ENCODE measurements around the gene WNT9B. TPM values are rescaled to one million over a fixed set of nuclear protein-coding genes. Genes with fewer than 3 reads are reported as not detected.

The WNT9B gene
- total RNA-seq, 1 experiment from 2014 or later: 0.70 TPM

GRCh38 chr17:46805771-46806170 is 45.6 kb upstream of the WNT9B start:
- no peaks in the 10 kb centered on the region for H3K4me1 ChIP-seq (ENCODE audit: insufficient read depth, low read length)
- H3K9me3 ChIP-seq (ENCODE audit: control insufficient read depth, low read depth, low read length): no peaks in the 10 kb centered on the region
- no peak overlapping the region for H3T11ph ChIP-seq (ENCODE audit: low read length)
- H3K27ac Mint-ChIP-seq: no peak overlapping the region
- H2AK5ac ChIP-seq (ENCODE audit: insufficient read length, low read length): no peak overlapping the region
- H2BK20ac ChIP-seq (ENCODE audit: low read depth, low read length, poor library complexity, severe bottlenecking): no peak overlapping the region
- H3K9me3 Mint-ChIP-seq: peaks cover 0 to 5% of the 10 kb centered on the region in 2 experiments; a peak in 3 of 5 replicates
- H4K20me1 ChIP-seq (ENCODE audit: control insufficient read depth, insufficient read depth, insufficient read length): no peaks in the 10 kb centered on the region
- peaks cover 0 to 29% (median 0%) of the 10 kb centered on the region in 3 experiments; a peak in 2 of 7 replicates for H3K36me3 Mint-ChIP-seq (ENCODE audit: insufficient read depth in 1 of 3, low read depth in 3 of 3)
- no peak overlapping the region for H2AFZ ChIP-seq (ENCODE audit: low read length)
- H3K79me2 ChIP-seq (ENCODE audit: insufficient read depth, low read length): no peaks in the 10 kb centered on the region
- H3K79me1 ChIP-seq (ENCODE audit: insufficient read depth, low read depth, low read length, poor library complexity, severe bottlenecking): no peaks in the 10 kb centered on the region
- H3K4me1 Mint-ChIP-seq: peaks cover 8 to 13% of the 10 kb centered on the region in 2 experiments
- no peaks in the 10 kb centered on the region; the same call in 1 of the 2 replicates for H3K27me3 Mint-ChIP-seq (ENCODE audit: low read depth)
- no peak overlapping the region for H3K23ac ChIP-seq (ENCODE audit: insufficient read length, low read depth, low read length)
- H3K23me2 ChIP-seq (ENCODE audit: insufficient read length, low read depth, low read length, poor library complexity, severe bottlenecking): no peaks in the 10 kb centered on the region
- H3K14ac ChIP-seq (ENCODE audit: insufficient read depth, low read length): no peak overlapping the region
- no peak overlapping the region for H3K4ac ChIP-seq (ENCODE audit: low read depth, low read length)
- no peak for DNase-seq
- H3K27me3 ChIP-seq (ENCODE audit: insufficient read depth, low read length): no peaks in the 10 kb centered on the region
- TF ChIP-seq CTCF (conservative IDR thresholded peaks at IDR 0.05): no peak
- H3K27ac ChIP-seq (ENCODE audit: insufficient read length, low read depth, low read length): no peak overlapping the region
- no peak overlapping the region for H3K56ac ChIP-seq (ENCODE audit: insufficient read length, low read depth, low read length)
- WGBS (ENCODE audit: extremely low coverage, insufficient read length, low lambda C conversion rate): no CpG with 5 or more reads among the region's 6 CpGs
- no peak overlapping the region for H4K5ac ChIP-seq (ENCODE audit: insufficient read length, low read depth, low read length)
- no peak overlapping the region for H3K4me3 Mint-ChIP-seq
- H2BK5ac ChIP-seq (ENCODE audit: insufficient read length, low read length): no peak overlapping the region
- no peak overlapping the region for H2BK120ac ChIP-seq (ENCODE audit: low read depth, low read length, poor library complexity, severe bottlenecking)
- no peak overlapping the region for H2BK15ac ChIP-seq (ENCODE audit: low read depth, low read length)
- no peak overlapping the region for H4K91ac ChIP-seq (ENCODE audit: insufficient read length, low read depth, low read length)
- no peak overlapping the region for H3K18ac ChIP-seq (ENCODE audit: insufficient read length, low read depth, low read length)
- no peak overlapping the region for H2BK12ac ChIP-seq (ENCODE audit: insufficient read length, low read depth, low read length)
- no peak overlapping the region for H3K9ac ChIP-seq (ENCODE audit: extremely low read depth, insufficient read length, low read length)
- no peak overlapping the region for H3K4me2 ChIP-seq (ENCODE audit: insufficient read depth, insufficient read length, low read length)
- H4K8ac ChIP-seq (replicated peaks; ENCODE audit: insufficient read length, low read depth, low read length): no peak overlapping the region
